Activated CD8-positive, alpha-beta T cell treated with anti-CD3 and anti-CD28 coated beads, Interleukin-2, amount 10 ng/mL, durations not matched to agents 7 days and 5 days (primary cell): Measurements from ENCODE around the gene TACC2. TPM values are rescaled to one million over a fixed set of nuclear protein-coding genes. Genes with fewer than 3 reads are reported as not detected.

Experiments used
- ATAC-seq: fragments of 150-1000 bp; cut with Tn5 transposase; one replicate; pipeline ENCODE4 v1.10.0; 2021; ENCODE audit warnings: moderate library complexity
- CTCF ChIA-PET: fragments of 350-600 bp; sonication (Branson Sonifier 250); formaldehyde crosslinking; loops from one replicate; lab custom pipeline; 2021; ENCODE audit warnings: antibody characterized with exemption; lab: Charles Lee
- POLR2A ChIA-PET: fragments of 350-600 bp; sonication (Branson Sonifier 250); formaldehyde crosslinking; loops from one replicate; lab custom pipeline; 2021; ENCODE audit warnings: antibody characterized with exemption; lab: Charles Lee
- DNase-seq: peaks from one replicate; pipeline ENCODE4 v3.0.0-alpha.2; 2020
- H3K27ac Mint-ChIP-seq: one replicate; pipeline ENCODE4 v1.8.0; 2021; ENCODE audit warnings: mild to moderate bottlenecking, mixed read lengths
- H3K27me3 Mint-ChIP-seq: one replicate; pipeline ENCODE4 v1.8.0; 2021; ENCODE audit warnings: low read depth, mixed read lengths
- H3K36me3 Mint-ChIP-seq: one replicate; pipeline ENCODE4 v1.8.0; 2021; ENCODE audit warnings: low read depth, mixed read lengths
- H3K4me1 Mint-ChIP-seq: one replicate; pipeline ENCODE4 v1.8.0; 2021; ENCODE audit warnings: low read depth, mixed read lengths
- H3K4me3 Mint-ChIP-seq: one replicate; pipeline ENCODE4 v1.8.0; 2021; ENCODE audit warnings: mild to moderate bottlenecking, mixed read lengths
- H3K9me3 Mint-ChIP-seq: one replicate; pipeline ENCODE4 v1.8.0; 2022; ENCODE audit warnings: mixed read lengths; ENCODE audit not compliant: insufficient read depth
- total RNA-seq, 2 experiments: library from RNA; stranded (reverse); gene quantifications; one replicate each; pipeline ENCODE4 v1.2.3, GENCODE V29; 2021

Gene TACC2
- total RNA-seq, 2 experiments from 2014 or later: not detected

GRCh38 chr10:122151121-122151694 lies 162.2 kb downstream of the TACC2 start:
- ATAC-seq: no peak
- H3K27ac Mint-ChIP-seq: no peak overlapping the region
- CTCF ChIA-PET: no interaction called here
- POLR2A ChIA-PET: no interaction called here
- H3K9me3 Mint-ChIP-seq: no peaks in the 10 kb centered on the region
- H3K4me3 Mint-ChIP-seq: no peak overlapping the region
- H3K27me3 Mint-ChIP-seq: no peaks in the 10 kb centered on the region
- no peaks in the 10 kb centered on the region for H3K36me3 Mint-ChIP-seq
- no peak for DNase-seq
- H3K4me1 Mint-ChIP-seq: no peaks in the 10 kb centered on the region

GRCh38 chr10:122152544-122152943 lies 163.6 kb downstream of the TACC2 start:
- ATAC-seq: no peak
- ChIA-PET POLR2A (no interaction called here), CTCF (no interaction called here)
- H3K36me3 Mint-ChIP-seq: no peaks in the 10 kb centered on the region
- no peaks in the 10 kb centered on the region for H3K27me3 Mint-ChIP-seq
- H3K4me3 Mint-ChIP-seq: no peak overlapping the region
- DNase-seq: no peak
- H3K9me3 Mint-ChIP-seq: no peaks in the 10 kb centered on the region
- no peaks in the 10 kb centered on the region for H3K4me1 Mint-ChIP-seq
- H3K27ac Mint-ChIP-seq: no peak overlapping the region

- no peak for DNase-seq
- Mint-ChIP-seq H3K27me3 (peaks cover 3% of the 10 kb centered on the region), H3K36me3 (no peaks in the 10 kb centered on the region), H3K4me3 (no peak overlapping the region), H3K27ac (no peak overlapping the region), H3K9me3 (no peaks in the 10 kb centered on the region), H3K4me1 (no peaks in the 10 kb centered on the region)
- POLR2A ChIA-PET: no interaction called here
- CTCF ChIA-PET: no interaction called here
- no peak for ATAC-seq
These were observed 165.1 kb downstream of the TACC2 start for GRCh38 chr10:122154031-122154544.

GRCh38 chr10:122154545-122155366 lies 165.8 kb downstream of the TACC2 start:
- H3K4me3 Mint-ChIP-seq: no peak overlapping the region
- no peaks in the 10 kb centered on the region for H3K36me3 Mint-ChIP-seq
- POLR2A ChIA-PET: no interaction called here
- DNase-seq: no peak
- peaks cover 3% of the 10 kb centered on the region for H3K27me3 Mint-ChIP-seq
- no peak for ATAC-seq
- H3K27ac Mint-ChIP-seq: no peak overlapping the region
- H3K9me3 Mint-ChIP-seq: no peaks in the 10 kb centered on the region
- CTCF ChIA-PET: no interaction called here
- no peaks in the 10 kb centered on the region for H3K4me1 Mint-ChIP-seq

- ATAC-seq: no peak
- H3K4me1 Mint-ChIP-seq: no peaks in the 10 kb centered on the region
- no peaks in the 10 kb centered on the region for H3K36me3 Mint-ChIP-seq
- POLR2A ChIA-PET: no interaction called here
- no peak overlapping the region for H3K4me3 Mint-ChIP-seq
- DNase-seq: no peak
- CTCF ChIA-PET: no interaction called here
- H3K27ac Mint-ChIP-seq: no peak overlapping the region
- H3K27me3 Mint-ChIP-seq: peaks cover 19% of the 10 kb centered on the region
- H3K9me3 Mint-ChIP-seq: no peaks in the 10 kb centered on the region
These were observed 168.5 kb downstream of the TACC2 start for GRCh38 chr10:122157451-122157850.

GRCh38 chr10:122158362-122158761 lies 169.4 kb downstream of the TACC2 start:
- Mint-ChIP-seq H3K27me3 (peaks cover 26% of the 10 kb centered on the region), H3K36me3 (no peaks in the 10 kb centered on the region), H3K27ac (no peak overlapping the region), H3K4me1 (no peaks in the 10 kb centered on the region), H3K9me3 (no peaks in the 10 kb centered on the region), H3K4me3 (no peak overlapping the region)
- ChIA-PET CTCF (no interaction called here), POLR2A (no interaction called here)
- DNase-seq: no peak
- no peak for ATAC-seq

- ChIA-PET POLR2A (no interaction called here), CTCF (no interaction called here)
- Mint-ChIP-seq H3K9me3 (no peaks in the 10 kb centered on the region), H3K36me3 (no peaks in the 10 kb centered on the region), H3K4me1 (peaks cover 3% of the 10 kb centered on the region), H3K27me3 (peaks cover 32% of the 10 kb centered on the region), H3K27ac (no peak overlapping the region), H3K4me3 (no peak overlapping the region)
- DNase-seq (no peak), ATAC-seq (no peak)
These were observed 170.4 kb downstream of the TACC2 start for GRCh38 chr10:122159141-122159970.

GRCh38 chr10:122161795-122162194 lies 172.8 kb downstream of the TACC2 start:
- CTCF ChIA-PET: no interaction called here
- DNase-seq: no peak
- no peaks in the 10 kb centered on the region for H3K9me3 Mint-ChIP-seq

GRCh38 chr10:122162671-122163173 lies 173.8 kb downstream of the TACC2 start:
- Mint-ChIP-seq H3K27ac (no peak overlapping the region), H3K27me3 (peaks cover 57% of the 10 kb centered on the region), H3K9me3 (no peaks in the 10 kb centered on the region), H3K4me3 (no peak overlapping the region), H3K4me1 (peaks cover 5% of the 10 kb centered on the region), H3K36me3 (no peaks in the 10 kb centered on the region)
- ATAC-seq: no peak
- ChIA-PET CTCF (no interaction called here), POLR2A (no interaction called here)
- no peak for DNase-seq

More at GRCh38 chr10:122161795-122162194, 172.8 kb downstream of the TACC2 start:
- no peak for ATAC-seq
- peaks cover 55% of the 10 kb centered on the region for H3K27me3 Mint-ChIP-seq
- H3K27ac Mint-ChIP-seq: no peak overlapping the region
- H3K4me3 Mint-ChIP-seq: no peak overlapping the region
- no peaks in the 10 kb centered on the region for H3K36me3 Mint-ChIP-seq
- POLR2A ChIA-PET: no interaction called here
- peaks cover 5% of the 10 kb centered on the region for H3K4me1 Mint-ChIP-seq

- Mint-ChIP-seq H3K9me3 (no peaks in the 10 kb centered on the region), H3K27ac (no peak overlapping the region), H3K36me3 (no peaks in the 10 kb centered on the region), H3K4me1 (peaks cover 5% of the 10 kb centered on the region), H3K27me3 (peaks cover 57% of the 10 kb centered on the region), H3K4me3 (no peak overlapping the region)
- POLR2A ChIA-PET: no interaction called here
- CTCF ChIA-PET: no interaction called here
- peak; percentile 33 for ATAC-seq
- DNase-seq: no peak
These were observed 174.4 kb downstream of the TACC2 start for GRCh38 chr10:122163174-122164022.

- no peak for ATAC-seq
- peaks cover 5% of the 10 kb centered on the region for H3K4me1 Mint-ChIP-seq
- no peak overlapping the region for H3K4me3 Mint-ChIP-seq
These were observed 175.1 kb downstream of the TACC2 start for GRCh38 chr10:122164023-122164601.

More at GRCh38 chr10:122164023-122164601, 175.1 kb downstream of the TACC2 start:
- H3K36me3 Mint-ChIP-seq: no peaks in the 10 kb centered on the region
- CTCF ChIA-PET: no interaction called here
- H3K9me3 Mint-ChIP-seq: no peaks in the 10 kb centered on the region
- POLR2A ChIA-PET: no interaction called here
- peaks cover 54% of the 10 kb centered on the region for H3K27me3 Mint-ChIP-seq
- DNase-seq: no peak
- H3K27ac Mint-ChIP-seq: no peak overlapping the region
